HPDE6-E6E7 (cell line): ENCODE data around the gene STAT2.
A peak's percentile ranks its signal among the peaks of the same experiment; 100 is the strongest.
"Not testable (repeated sequence)": the region's sequence is repeated elsewhere in the genome, so short reads cannot be mapped to it uniquely, and the experiment has no call there.

Source experiments
- DNase-seq: peaks from one replicate; pipeline ENCODE4 v3.0.0; 2011; ENCODE audit warnings: missing footprints; ENCODE audit errors: extremely low spot score

STAT2 gene

DNA sequence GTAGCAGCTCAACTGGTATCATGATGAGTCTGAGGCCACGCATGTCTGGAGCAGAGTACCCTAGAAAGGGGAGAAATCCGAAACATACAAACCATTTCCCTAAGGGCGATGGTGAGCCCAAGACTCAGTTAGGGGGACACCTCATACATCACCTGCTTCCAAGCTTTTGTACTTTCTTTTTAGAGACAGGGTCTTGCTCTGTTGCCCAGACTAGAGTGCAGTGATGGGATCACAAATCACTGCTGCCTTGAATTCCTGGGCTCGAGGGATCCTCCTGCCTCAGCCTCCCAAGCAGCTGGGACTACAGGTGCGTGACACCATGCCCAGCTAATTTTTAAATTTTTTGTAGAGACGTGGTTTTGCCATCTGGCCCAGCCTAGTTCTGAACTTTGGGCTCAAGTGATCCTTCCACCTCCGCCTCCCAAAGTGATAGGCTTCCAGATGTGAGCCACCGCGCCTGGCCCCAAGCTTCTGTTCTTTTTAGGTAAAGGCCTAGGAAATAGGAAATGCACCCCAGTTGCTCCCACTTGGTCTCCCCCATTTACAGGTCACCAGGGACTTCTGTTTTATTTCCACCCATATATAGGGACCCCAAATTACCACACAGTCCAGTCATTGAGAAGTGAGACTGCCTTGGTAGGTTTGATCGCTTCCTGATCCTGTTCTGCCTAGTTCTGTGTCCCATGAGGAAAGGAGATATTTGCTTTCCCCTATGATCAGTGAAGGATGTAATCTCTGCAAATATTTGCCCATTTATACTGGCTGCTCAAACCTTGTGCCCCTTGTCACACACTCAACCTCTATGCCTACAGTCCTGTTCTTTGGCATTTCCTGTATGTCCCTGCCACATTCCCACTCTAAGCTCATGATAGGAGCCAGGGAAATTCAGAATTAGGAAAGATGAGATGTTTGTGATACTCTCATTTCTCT, 2.5 kb upstream of the STAT2 start, which contains the start of gene APOF:
TSS of gene APOF (minus strand) at position 728 of the 930 bp plus-strand sequence. CDS start at position 616, 112 bp downstream.
- DNase-seq = no peak

DNA sequence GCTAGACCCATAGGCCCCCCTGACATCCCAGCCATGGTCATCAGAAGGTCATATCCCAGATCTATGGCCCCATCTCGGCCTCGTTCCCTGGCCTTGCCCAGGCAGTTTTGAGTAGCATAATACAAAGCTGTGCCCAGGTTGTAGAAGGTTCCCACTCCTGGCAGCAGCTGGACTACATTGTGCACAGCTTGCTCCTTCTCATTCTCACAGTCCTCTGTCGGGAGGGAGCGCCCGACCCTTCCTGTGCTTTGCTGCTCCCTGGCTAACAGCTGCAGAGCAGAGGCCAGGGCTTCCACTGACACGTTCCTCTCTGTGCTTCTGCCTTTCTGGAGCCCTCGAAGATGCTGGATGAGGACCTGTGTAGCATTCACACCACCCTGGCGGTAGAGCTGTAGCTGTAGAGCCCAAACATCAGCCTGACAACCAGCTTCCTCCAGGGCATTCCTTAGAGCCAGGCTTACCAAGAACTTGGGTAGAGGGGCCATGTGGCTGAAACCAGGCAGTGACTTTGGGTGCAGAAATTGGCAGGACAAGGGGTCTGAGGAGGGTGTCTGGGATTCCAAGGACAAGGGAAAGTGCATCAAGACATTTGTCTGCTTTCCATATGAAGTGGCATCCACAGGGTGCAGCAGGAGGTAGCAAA, 1.7 kb upstream of the STAT2 start:
- no peak for DNase-seq

DNA sequence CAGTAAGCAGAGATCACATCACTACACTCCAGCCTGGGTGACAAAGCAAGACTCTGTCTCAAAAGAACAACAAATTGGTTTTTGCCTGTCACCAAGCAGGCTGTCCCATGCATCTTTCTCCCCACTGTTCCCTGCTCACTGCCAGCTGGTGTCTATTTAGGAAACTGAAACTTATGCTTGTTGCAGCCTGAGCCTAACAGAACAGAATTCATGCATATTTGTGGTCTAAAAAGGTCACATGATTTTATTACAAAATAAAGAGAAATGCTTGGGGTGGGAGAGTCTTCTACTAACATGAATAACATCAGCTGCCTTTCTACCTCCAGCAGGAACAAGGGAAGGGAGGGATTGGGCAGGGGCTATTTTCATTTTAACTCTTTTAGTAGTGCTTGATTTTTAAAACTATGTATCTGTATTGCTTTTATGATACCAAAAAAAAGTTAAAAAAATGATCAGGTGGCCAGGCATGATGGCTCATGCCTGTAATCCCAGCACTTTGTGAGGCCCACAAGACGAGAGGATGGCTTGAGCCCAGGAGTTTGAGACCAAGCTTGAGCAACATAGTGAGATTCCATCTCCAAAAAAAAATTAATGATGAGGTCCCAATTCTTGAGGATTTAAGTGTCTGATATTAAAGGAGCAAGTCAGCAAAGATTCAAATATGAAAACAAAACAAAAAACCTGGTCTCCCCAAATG, 923 bp downstream of the STAT2 start:
- DNase-seq = no peak

DNA sequence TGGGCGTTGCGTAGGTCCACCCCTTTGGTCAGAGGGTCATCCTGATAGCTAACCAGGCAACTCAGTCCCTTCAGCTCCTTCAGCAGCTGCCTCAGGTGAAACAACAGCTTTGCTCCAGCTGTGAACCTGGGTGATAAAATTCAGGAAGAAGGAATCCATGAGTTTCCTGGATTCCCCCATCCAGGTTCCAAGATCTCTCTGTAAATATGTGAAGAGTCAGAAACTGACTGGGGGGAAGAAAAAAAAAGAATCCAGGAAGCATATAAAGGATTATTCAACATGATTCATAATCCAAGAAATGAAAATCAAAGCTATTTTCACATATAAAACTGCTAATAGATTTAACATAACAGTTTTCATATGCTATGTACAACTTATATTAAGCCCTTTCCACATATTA, 8.6 kb downstream of the STAT2 start:
- DNase-seq = no peak

DNA sequence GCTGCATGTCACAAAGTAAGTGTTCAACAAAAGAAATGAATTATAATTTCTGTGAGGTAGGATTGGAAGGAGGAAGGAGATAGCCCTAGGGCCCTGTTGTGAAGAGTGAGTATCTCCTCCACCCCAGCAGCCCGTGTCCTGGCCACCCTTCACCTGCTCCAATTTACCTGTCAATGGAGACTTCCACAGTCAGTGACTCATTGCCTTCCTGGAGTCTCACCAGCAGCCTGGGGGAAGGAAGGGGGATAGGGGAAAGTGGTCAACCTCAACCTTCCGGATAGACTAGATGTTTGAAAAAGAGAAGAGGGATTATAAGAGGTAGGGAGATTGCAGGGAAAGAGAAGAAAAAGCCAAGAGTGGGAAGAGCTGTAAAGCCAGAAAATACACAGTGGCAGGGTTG, 9.2 kb downstream of the STAT2 start:
- no peak for DNase-seq

DNA sequence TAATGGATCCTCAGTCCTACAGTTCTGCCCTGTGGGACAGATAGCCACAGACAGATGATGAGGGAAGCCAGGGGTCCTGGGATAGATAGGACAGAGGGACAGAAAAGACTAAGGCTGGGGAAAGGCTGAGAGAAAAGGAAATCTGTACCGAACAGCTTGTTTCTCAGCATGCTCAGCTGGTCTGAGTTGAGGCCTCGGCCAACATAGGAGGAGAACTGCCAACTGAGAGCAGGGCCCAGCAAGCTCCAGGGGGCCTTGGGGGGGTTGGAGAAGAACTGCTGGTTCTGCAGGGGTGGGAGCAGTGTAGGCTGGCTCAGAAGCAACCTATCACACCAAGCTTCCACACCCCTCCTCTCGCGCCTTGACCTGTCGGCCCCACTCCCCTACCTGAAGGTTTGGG, 11.1 kb downstream of the STAT2 start:
- DNase-seq = no peak

DNA sequence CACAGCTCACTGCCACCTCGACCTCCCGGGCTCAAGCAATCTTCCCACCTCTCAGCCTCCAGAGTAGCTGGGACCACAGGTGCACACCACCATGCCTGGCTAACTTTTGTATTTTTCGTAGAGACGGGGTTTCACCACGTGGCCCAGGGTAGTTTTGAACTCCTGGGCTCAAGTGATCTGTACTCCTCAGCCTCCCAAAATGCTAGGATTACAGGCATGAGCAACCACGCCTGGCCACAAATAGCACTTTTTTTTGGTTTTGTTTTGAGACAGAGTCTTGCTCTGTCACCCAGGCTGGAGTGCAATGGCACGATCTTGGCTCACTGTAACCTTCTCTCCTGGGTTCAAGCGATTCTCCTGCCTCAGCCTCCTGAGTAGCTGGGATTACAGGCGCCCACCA, 12.7 kb downstream of the STAT2 start:
- DNase-seq = not testable (repeated sequence)

DNA sequence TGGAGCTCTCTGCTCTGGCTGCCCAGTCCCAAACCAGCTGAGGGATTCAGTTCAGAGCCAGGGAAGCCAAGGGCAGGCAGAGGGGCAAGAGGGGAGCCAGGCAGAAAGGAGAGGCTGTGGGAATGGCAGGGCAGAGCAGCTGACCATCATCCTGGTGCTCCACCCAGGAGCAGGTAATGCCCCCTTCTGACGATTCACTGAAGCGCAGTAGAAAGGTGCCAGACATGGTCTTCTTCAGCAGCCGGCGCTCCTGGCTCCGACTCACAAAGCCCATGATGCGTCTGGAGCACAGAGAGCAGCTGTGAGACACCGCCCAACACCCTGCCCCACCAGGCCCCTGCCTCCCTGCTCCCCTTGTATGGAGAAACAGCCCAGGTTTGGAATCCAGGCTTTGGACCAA, 13.2 kb downstream of the STAT2 start:
- DNase-seq = no peak

DNA sequence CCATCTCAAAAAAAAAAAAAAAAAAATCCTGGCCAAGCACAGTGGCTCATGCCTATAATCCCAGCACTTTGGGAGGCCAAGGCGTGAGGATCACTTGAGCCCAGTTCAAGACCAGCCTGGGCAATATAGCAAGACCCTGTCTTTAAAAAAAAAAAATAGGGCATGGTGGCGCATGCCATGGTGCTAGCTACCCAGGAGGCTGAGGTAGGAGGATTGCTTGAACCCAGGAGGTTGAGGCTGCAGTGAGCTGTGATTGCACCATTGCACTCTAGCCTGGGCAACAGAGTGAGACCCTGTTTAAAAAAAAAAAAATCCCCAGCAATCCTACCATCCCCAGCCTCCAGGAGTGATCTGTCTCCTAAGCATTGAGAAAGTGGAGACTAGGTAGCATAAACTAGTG, 17.6 kb downstream of the STAT2 start:
- not testable (repeated sequence) for DNase-seq

DNA sequence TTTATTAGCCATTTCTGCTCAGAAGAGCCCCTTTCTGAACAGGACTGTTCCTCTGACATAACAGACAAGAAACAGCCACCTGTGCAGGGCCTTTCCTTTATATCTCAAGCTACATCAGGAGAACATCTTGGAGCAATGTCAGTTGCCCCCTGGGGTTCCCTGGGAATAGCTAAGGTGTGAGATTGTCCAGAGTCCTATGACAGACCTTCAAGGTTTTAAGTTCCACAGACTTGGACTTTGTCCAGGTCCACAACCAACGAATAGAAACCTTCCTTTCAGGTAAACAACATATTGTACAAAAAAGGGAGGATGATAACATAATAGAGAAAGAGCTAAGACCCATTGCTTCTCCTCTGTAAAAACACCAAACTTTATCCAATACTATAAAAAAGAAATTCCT, 18.3 kb downstream of the STAT2 start:
- DNase-seq = no peak

DNA sequence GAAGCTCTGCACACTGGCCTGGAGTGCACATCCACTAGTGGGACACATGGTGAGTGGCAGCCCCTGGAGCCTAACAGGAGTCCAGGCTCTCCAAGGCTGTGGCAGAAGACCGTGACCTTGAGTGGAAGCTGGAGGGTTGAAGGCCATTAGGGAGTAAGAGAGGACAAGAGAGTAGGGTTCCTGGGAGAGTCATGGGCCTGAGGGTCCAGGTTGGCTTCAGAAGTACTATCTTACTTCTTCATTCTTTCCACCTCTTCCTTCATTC, 20.8 kb downstream of the STAT2 start:
- no peak for DNase-seq

DNA sequence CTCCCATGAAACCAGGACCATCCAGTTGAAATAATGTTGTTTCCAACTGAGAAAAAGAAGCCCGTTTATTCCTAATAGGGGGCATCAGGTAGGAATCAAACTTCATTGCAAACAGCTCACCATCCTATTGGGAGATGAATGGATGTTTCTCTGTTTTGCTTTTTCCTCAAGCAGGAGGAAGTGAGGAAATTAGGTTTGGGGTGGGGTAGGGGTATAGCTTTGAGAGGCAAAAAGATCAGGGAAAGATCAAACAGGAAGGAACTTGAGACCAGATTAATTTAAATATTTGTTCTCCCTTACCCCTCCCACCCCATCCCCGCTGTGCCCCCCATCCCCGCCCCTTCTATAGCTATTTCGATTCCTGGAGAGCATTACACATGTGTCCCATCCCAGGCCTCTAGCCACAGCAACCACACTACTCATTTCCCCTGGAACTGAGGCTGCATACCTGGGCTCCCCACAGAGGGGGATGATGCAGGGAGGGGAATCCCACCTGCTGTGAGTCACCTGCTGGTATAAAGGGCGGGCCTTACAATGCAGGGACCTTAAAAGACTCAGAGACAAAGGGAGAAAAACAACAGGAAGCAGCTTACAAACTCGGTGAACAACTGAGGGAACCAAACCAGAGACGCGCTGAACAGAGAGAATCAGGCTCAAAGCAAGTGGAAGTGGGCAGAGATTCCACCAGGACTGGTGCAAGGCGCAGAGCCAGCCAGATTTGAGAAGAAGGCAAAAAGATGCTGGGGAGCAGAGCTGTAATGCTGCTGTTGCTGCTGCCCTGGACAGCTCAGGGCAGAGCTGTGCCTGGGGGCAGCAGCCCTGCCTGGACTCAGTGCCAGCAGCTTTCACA, 21.4 kb downstream of the STAT2 start, which contains the start of gene IL23A:
TSS of gene IL23A (plus strand) at position 577 of the 850 bp plus-strand sequence. CDS start at position 738, 161 bp downstream.
- DNase-seq = peak; percentile 72

DNA sequence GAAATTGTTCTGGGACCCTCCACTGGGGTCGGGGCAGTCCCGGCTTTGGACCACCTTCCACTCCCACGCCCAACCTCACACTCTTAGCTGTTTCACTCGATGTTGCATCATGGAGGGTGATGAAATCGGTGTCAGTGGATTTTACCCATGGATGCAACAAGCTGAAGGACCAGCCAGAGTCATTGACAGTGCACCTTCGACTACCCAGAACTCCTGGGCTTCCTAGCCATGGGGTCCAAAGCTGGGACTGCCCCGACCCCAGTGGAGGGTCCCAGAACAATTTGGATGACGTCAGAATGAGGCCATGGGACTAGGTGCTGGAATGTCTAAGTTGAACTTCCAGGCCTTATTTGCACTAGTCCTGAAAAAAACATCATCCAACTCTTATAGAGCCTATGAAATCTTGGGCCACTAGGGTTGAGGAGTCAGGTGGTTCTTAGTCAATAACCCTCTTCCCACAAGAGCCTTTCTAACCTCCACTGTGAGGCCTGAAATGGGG, 22.1 kb downstream of the STAT2 start:
- DNase-seq = no peak

DNA sequence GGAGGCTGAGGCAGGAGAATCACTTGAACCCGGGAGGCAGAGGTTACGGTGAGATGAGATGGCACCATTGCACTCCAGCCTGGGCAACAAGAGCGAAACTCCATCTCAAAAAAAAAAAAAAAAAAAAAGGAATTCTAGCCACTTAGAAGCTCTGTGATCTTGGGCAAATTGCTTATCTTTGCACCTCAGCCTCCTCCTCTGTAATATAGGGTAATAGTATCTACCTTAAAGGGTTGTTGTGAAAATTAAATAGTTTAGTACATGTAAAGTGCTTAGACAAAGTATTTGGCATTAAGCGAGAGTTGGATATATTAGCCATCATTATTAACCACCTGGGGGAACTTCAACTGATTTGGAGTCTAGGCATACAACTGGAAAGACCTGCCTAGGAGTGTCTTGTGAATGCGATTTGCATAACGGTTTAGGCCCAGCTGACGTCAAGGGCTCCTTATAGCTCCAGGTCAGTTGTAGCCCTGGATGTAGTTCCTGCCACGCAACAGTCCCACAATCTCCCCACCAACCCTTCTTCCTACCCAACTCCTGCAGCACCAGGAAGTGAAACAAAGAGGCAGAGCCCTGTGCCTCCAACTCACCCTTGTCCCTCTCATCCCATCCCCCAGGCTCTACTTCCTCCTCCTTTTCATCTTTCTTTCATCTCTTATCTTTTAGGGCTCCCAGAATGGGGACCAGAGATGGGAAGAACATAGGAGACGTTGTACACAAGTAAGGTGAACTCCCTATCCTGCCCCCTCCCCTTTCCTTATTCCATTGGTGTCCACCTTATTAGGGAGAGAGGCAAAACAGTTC, 23.3 kb downstream of the STAT2 start:
- no peak for DNase-seq

DNA sequence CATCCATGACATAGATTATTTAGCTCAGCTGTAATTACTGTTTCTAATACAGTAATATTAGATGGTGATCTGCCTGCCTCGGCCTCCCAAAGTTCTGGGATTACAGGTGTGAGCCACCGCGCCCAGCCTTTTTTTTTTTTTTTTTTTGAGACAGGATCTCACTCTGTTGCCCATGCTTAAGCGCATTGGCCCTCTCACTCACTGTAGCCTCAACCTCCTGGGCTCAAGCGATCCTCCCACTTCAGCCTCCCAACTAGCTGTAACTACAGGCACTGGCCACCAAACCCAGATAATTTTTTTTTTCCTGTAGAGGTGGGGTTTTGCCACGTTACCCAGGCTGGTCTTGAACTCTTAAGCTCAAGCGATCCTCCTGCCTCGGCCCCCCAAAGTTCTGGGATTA, 24.4 kb downstream of the STAT2 start:
- DNase-seq = not testable (repeated sequence)

DNA sequence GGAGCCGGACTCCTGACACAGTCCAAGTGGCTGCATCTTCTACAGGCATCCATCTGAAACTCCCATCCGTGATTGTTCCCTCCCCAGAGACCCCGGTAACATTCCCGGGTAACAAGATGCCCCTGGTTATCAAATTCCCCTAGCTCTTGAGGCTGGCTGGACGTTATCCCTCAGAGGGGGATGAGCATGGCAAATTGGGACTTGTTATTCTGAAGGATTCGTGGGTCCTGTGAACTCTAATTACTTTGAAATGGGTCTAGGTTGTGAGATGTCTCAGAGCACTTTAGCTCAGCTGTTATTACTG, 25.5 kb downstream of the STAT2 start:
- no peak for DNase-seq

DNA sequence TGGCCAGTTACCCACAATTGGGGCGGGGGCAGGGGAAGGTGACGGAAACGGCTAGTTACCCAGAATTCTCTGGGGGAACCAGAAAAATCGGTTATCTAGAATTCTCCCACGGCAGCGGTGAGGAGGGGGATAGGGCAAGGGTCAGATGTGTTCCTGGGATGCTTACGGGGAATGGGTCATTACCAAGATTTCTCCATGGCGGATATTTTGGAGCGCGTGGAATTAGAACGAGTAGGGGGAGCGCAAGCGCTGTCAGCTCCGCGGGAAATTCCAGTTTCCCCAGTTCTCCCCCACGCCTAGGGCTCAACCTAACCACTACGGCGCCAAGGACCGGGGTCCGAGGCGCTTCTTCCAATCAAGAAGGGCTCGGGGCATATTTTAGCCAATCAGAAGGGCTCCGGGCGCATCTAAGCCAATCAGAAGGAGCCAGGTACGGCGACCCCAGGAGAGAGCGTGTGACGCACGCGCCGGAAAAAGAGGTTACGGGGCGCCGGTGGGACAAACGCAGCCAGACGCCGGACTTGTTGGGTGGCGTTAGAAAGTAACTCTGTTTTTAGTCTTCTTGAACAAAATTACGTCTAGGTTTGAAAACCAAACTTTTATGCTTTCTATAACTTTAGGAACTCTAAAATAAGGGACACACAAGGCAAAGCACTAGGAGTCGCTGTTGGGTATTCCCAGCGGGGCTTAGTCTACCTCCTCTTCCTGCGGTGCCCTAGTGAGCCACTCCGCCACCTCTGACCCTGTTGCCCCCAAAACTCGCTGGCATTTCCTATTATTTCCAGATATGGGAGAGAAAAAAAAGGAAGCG, 26.0 kb downstream of the STAT2 start, which contains the start of gene PAN2:
TSS of gene PAN2 (minus strand) at position 322 of the 811 bp plus-strand sequence. CDS start 906 bp downstream, outside the sequence.
- DNase-seq = peak; percentile 98

DNA sequence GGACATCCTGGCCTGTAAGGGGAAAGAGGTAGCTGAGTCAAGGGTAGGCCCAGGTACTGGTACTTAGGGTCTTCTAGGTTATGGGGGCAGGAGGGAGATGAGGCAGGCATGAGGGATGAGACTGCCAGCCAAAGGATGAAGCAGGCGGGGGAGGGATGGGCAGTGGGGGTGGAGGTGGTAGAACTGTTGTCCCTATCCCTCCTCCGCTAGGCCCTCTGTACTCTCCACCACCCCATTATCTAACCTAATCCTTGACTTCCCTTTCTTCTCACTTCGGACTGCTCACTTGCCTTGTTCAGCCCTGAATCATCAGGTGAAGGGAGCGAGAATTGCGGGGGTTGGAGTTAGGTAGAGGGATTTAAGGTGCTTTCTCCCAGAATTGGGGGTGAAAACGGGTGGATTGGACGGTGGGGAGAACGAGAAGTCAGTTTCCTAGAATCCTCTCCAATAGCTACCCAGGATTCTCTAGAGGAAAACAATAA, 26.7 kb downstream of the STAT2 start:
- peak; percentile 23 for DNase-seq

DNA sequence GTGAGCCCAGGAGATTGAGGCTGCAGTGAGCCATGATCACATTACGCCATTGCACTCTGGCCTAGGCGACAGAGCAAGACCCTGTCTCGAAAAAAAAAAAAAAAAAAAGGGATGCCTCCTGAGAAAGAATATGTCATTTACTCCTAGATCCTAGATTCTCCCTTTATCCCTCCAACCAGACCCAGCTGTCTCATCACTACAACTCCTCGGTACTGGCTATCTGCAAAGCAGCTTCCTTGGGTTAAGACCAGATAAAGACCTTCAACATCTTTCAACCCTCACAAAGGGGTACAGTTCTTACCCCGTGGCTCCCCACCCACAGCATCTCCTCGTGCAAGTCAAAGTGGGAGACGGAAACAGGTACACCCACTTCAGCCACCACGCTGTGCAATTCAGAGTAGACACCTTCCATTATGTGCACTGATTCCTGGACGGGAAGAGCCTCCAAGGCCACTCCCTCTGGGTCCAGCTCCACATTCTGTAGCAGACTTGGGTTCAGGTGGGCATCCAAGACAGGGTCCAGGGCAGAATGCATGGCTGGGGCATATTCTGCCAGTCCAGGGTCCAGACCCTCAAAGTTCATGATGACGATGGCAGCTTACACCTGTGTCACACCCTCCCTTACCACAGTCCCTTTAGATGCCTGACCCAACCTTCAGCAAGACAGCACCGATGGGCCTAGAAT, 27.3 kb downstream of the STAT2 start:
- DNase-seq = no peak
